ENCODE measurements around the gene BANP.

DNA sequence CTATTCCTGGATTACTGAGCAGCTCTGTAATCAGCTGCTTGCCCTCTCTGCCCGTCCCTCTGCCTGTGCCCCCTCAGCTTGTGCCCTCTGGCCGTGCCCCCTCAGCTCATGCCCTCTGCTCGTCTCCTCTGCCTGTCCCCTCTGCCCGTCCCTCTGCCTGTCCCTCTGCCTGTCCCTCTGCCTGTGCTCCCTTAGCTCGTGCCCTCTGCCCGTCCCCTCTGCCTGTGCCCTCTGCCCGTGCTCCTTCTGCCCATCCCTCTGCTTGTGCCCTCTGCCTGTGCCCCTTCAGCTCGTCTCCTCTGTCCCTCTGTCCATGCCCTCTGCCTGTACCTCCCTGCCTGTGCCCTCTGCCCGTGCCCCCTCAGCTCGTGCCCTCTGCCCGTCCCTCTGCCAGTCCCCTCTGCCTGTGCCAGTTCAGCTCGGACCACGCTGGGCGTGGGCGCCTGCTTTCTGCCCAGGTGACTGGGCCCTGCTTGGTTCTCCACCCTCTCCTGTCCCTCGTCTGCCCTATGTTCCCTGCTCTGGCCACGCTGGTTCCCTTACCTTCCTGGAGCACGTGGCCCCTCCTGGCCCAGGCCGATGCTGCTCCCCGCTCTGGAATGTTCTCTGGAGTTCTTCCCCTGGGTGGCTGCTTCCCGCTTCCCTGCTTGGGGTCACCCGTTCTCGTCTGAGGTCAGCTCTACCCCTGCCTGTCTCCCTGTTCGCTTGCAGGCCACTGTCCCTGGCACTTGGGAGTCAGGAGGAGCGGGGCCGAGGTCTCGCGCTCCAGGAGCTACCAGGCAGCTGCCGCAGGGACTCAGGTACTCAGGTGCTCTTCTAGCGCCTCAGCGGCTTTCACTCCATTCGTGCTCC, 63.9 kb downstream of the BANP start:
- TF ChIP-seq, protein P1, sequence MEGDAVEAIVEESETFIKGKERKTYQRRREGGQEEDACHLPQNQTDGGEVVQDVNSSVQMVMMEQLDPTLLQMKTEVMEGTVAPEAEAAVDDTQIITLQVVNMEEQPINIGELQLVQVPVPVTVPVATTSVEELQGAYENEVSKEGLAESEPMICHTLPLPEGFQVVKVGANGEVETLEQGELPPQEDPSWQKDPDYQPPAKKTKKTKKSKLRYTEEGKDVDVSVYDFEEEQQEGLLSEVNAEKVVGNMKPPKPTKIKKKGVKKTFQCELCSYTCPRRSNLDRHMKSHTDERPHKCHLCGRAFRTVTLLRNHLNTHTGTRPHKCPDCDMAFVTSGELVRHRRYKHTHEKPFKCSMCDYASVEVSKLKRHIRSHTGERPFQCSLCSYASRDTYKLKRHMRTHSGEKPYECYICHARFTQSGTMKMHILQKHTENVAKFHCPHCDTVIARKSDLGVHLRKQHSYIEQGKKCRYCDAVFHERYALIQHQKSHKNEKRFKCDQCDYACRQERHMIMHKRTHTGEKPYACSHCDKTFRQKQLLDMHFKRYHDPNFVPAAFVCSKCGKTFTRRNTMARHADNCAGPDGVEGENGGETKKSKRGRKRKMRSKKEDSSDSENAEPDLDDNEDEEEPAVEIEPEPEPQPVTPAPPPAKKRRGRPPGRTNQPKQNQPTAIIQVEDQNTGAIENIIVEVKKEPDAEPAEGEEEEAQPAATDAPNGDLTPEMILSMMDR (IDR thresholded peaks at IDR 0.05) = no peak
- TF ChIP-seq EP300 (IDR thresholded peaks at IDR 0.05) (no peak), POLR2AphosphoS5 (IDR thresholded peaks at IDR 0.05) (no peak)

Measured in esophagus muscularis mucosa (tissue), 4 donors.